ENCODE results near the gene COX18.

Gene COX18
- 19.2 to 21.5 (median 20.9) reads per million in 3 donors for total RNA-seq

- H3K4me1 ChIP-seq (ENCODE audit: control insufficient read depth, insufficient read depth, low read length, poor library complexity, severe bottlenecking) = peaks cover 16% of the 10 kb centered on the region
- H3K36me3 ChIP-seq (ENCODE audit: control insufficient read depth, insufficient read depth, low read length) = no peaks in the 10 kb centered on the region
- DNase-seq = peak; percentile 90 to 95 (median 94)
- H3K27ac ChIP-seq (ENCODE audit: insufficient read depth, low read length, poor library complexity, severe bottlenecking) = peak within 1 kb of the TSS; percentile 97
- H3K4me3 ChIP-seq (ENCODE audit: insufficient read depth, low read depth, low read length, poor library complexity, severe bottlenecking) = peak within 1 kb of the TSS; percentile 62
- H3K9me3 ChIP-seq (ENCODE audit: control insufficient read depth, low read length) = no peaks in the 10 kb centered on the region
- H3K27me3 ChIP-seq (replicated peaks; ENCODE audit: control insufficient read depth, insufficient read depth, low read length, poor library complexity, severe bottlenecking) = no peaks in the 10 kb centered on the region
Observed at GRCh38 chr4:73069338-73070073, at the start of gene COX18. TSS of gene COX18 (minus strand) at chr4:73069716. CDS start at chr4:73069649, 67 bp downstream.

GRCh38 chr4:73109493-73109892, 40.0 kb upstream of the COX18 start:
- Histone ChIP-seq H3K27me3 (replicated peaks; ENCODE audit: control insufficient read depth, insufficient read depth, low read length, poor library complexity, severe bottlenecking) (no peaks in the 10 kb centered on the region), H3K4me3 (ENCODE audit: insufficient read depth, low read depth, low read length, poor library complexity, severe bottlenecking) (no peak overlapping the region), H3K4me1 (ENCODE audit: control insufficient read depth, insufficient read depth, low read length, poor library complexity, severe bottlenecking) (no peaks in the 10 kb centered on the region), H3K36me3 (ENCODE audit: control insufficient read depth, insufficient read depth, low read length) (peaks cover 37% of the 10 kb centered on the region), H3K9me3 (ENCODE audit: control insufficient read depth, low read length) (no peaks in the 10 kb centered on the region), H3K27ac (ENCODE audit: insufficient read depth, low read length, poor library complexity, severe bottlenecking) (no peak overlapping the region)
- DNase-seq = no peak

GRCh38 chr4:73104695-73105094, 35.2 kb upstream of the COX18 start:
- Histone ChIP-seq H3K36me3 (ENCODE audit: control insufficient read depth, insufficient read depth, low read length) (peaks cover 21% of the 10 kb centered on the region), H3K27ac (ENCODE audit: insufficient read depth, low read length, poor library complexity, severe bottlenecking) (no peak overlapping the region), H3K9me3 (ENCODE audit: control insufficient read depth, low read length) (no peaks in the 10 kb centered on the region), H3K27me3 (replicated peaks; ENCODE audit: control insufficient read depth, insufficient read depth, low read length, poor library complexity, severe bottlenecking) (no peaks in the 10 kb centered on the region), H3K4me1 (ENCODE audit: control insufficient read depth, insufficient read depth, low read length, poor library complexity, severe bottlenecking) (no peaks in the 10 kb centered on the region), H3K4me3 (ENCODE audit: insufficient read depth, low read depth, low read length, poor library complexity, severe bottlenecking) (no peak overlapping the region)
- no peak for DNase-seq

- H3K36me3 ChIP-seq (ENCODE audit: control insufficient read depth, insufficient read depth, low read length) = peaks cover 23% of the 10 kb centered on the region
- no peak for DNase-seq
- H3K27ac ChIP-seq (ENCODE audit: insufficient read depth, low read length, poor library complexity, severe bottlenecking) = no peak overlapping the region
Observed at GRCh38 chr4:73103799-73104503, 34.4 kb upstream of the COX18 start.

GRCh38 chr4:73099143-73099542, 29.6 kb upstream of the COX18 start:
- Histone ChIP-seq H3K4me1 (ENCODE audit: control insufficient read depth, insufficient read depth, low read length, poor library complexity, severe bottlenecking) (no peaks in the 10 kb centered on the region), H3K9me3 (ENCODE audit: control insufficient read depth, low read length) (no peaks in the 10 kb centered on the region), H3K36me3 (ENCODE audit: control insufficient read depth, insufficient read depth, low read length) (peaks cover 48% of the 10 kb centered on the region), H3K27ac (ENCODE audit: insufficient read depth, low read length, poor library complexity, severe bottlenecking) (no peak overlapping the region), H3K4me3 (ENCODE audit: insufficient read depth, low read depth, low read length, poor library complexity, severe bottlenecking) (no peak overlapping the region), H3K27me3 (replicated peaks; ENCODE audit: control insufficient read depth, insufficient read depth, low read length, poor library complexity, severe bottlenecking) (no peaks in the 10 kb centered on the region)
- DNase-seq = no peak

More at GRCh38 chr4:73103799-73104503, 34.4 kb upstream of the COX18 start:
- no peaks in the 10 kb centered on the region for H3K27me3 ChIP-seq (replicated peaks; ENCODE audit: control insufficient read depth, insufficient read depth, low read length, poor library complexity, severe bottlenecking)
- no peaks in the 10 kb centered on the region for H3K4me1 ChIP-seq (ENCODE audit: control insufficient read depth, insufficient read depth, low read length, poor library complexity, severe bottlenecking)
- H3K9me3 ChIP-seq (ENCODE audit: control insufficient read depth, low read length) = no peaks in the 10 kb centered on the region
- no peak overlapping the region for H3K4me3 ChIP-seq (ENCODE audit: insufficient read depth, low read depth, low read length, poor library complexity, severe bottlenecking)

- DNase-seq = no peak
- Histone ChIP-seq H3K27me3 (replicated peaks; ENCODE audit: control insufficient read depth, insufficient read depth, low read length, poor library complexity, severe bottlenecking) (no peaks in the 10 kb centered on the region), H3K4me1 (ENCODE audit: control insufficient read depth, insufficient read depth, low read length, poor library complexity, severe bottlenecking) (no peaks in the 10 kb centered on the region), H3K36me3 (ENCODE audit: control insufficient read depth, insufficient read depth, low read length) (peaks cover 48% of the 10 kb centered on the region), H3K9me3 (ENCODE audit: control insufficient read depth, low read length) (no peaks in the 10 kb centered on the region), H3K4me3 (ENCODE audit: insufficient read depth, low read depth, low read length, poor library complexity, severe bottlenecking) (no peak overlapping the region), H3K27ac (ENCODE audit: insufficient read depth, low read length, poor library complexity, severe bottlenecking) (no peak overlapping the region)
Observed at GRCh38 chr4:73098713-73099112, 29.2 kb upstream of the COX18 start.

DNA sequence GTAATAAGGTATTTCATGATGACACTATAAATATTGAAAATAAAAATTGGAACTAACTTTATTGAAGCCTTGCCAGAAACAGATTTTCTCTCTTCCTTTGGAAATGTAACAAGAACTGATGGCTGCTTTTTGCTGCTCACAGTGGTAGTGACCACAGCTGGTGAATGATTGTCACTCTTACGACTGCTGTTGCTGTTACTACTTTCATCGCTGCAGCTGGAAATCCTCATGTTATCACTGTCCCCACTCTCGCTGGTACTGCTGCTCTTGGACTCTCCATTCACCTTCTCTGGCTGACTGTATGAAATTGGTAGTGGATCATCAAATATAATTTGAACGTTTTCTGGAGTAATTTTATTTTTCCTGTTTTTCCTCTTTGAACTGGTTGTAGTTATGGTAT, 28.5 kb upstream of the COX18 start:
- Histone ChIP-seq H3K27me3 (replicated peaks; ENCODE audit: control insufficient read depth, insufficient read depth, low read length, poor library complexity, severe bottlenecking) (no peaks in the 10 kb centered on the region), H3K4me1 (ENCODE audit: control insufficient read depth, insufficient read depth, low read length, poor library complexity, severe bottlenecking) (no peaks in the 10 kb centered on the region), H3K36me3 (ENCODE audit: control insufficient read depth, insufficient read depth, low read length) (peaks cover 52% of the 10 kb centered on the region), H3K4me3 (ENCODE audit: insufficient read depth, low read depth, low read length, poor library complexity, severe bottlenecking) (no peak overlapping the region), H3K9me3 (ENCODE audit: control insufficient read depth, low read length) (no peaks in the 10 kb centered on the region), H3K27ac (ENCODE audit: insufficient read depth, low read length, poor library complexity, severe bottlenecking) (no peak overlapping the region)
- DNase-seq = no peak

GRCh38 chr4:73092868-73093267, 23.4 kb upstream of the COX18 start:
- no peak for DNase-seq
- Histone ChIP-seq H3K27ac (ENCODE audit: insufficient read depth, low read length, poor library complexity, severe bottlenecking) (no peak overlapping the region), H3K36me3 (ENCODE audit: control insufficient read depth, insufficient read depth, low read length) (peaks cover 47% of the 10 kb centered on the region), H3K4me3 (ENCODE audit: insufficient read depth, low read depth, low read length, poor library complexity, severe bottlenecking) (no peak overlapping the region), H3K27me3 (replicated peaks; ENCODE audit: control insufficient read depth, insufficient read depth, low read length, poor library complexity, severe bottlenecking) (no peaks in the 10 kb centered on the region), H3K4me1 (ENCODE audit: control insufficient read depth, insufficient read depth, low read length, poor library complexity, severe bottlenecking) (no peaks in the 10 kb centered on the region), H3K9me3 (ENCODE audit: control insufficient read depth, low read length) (no peaks in the 10 kb centered on the region)

DNA sequence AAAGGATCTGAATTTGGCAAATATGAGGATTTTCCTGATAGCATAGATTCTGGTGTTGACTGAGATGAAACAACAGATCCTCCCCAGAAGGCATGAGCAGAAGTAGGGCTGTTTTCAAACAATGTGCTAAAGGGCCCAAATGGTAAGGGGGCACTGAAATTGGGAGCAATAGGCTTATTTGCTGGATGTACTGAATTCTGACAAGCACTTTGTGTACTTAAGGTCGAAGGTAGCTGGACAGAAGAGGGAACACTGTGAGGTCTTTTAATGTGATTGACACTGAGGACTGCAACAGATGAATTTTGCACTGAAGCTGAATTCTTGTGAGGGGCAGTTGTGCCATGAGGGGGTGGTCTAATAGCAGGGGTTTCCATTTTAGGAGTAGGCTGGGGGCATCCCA, 21.2 kb upstream of the COX18 start:
- no peaks in the 10 kb centered on the region for H3K27me3 ChIP-seq (replicated peaks; ENCODE audit: control insufficient read depth, insufficient read depth, low read length, poor library complexity, severe bottlenecking)
- H3K4me1 ChIP-seq (ENCODE audit: control insufficient read depth, insufficient read depth, low read length, poor library complexity, severe bottlenecking) = no peaks in the 10 kb centered on the region
- no peak overlapping the region for H3K27ac ChIP-seq (ENCODE audit: insufficient read depth, low read length, poor library complexity, severe bottlenecking)
- peaks cover 34% of the 10 kb centered on the region for H3K36me3 ChIP-seq (ENCODE audit: control insufficient read depth, insufficient read depth, low read length)
- no peak for DNase-seq
- H3K9me3 ChIP-seq (ENCODE audit: control insufficient read depth, low read length) = no peaks in the 10 kb centered on the region
- no peak overlapping the region for H3K4me3 ChIP-seq (ENCODE audit: insufficient read depth, low read depth, low read length, poor library complexity, severe bottlenecking)

GRCh38 chr4:73087871-73088270, 18.4 kb upstream of the COX18 start:
- Histone ChIP-seq H3K27ac (ENCODE audit: insufficient read depth, low read length, poor library complexity, severe bottlenecking) (no peak overlapping the region), H3K4me3 (ENCODE audit: insufficient read depth, low read depth, low read length, poor library complexity, severe bottlenecking) (no peak overlapping the region), H3K36me3 (ENCODE audit: control insufficient read depth, insufficient read depth, low read length) (peaks cover 24% of the 10 kb centered on the region)

More at GRCh38 chr4:73087871-73088270, 18.4 kb upstream of the COX18 start:
- no peaks in the 10 kb centered on the region for H3K27me3 ChIP-seq (replicated peaks; ENCODE audit: control insufficient read depth, insufficient read depth, low read length, poor library complexity, severe bottlenecking)
- no peak for DNase-seq
- H3K9me3 ChIP-seq (ENCODE audit: control insufficient read depth, low read length) = no peaks in the 10 kb centered on the region
- H3K4me1 ChIP-seq (ENCODE audit: control insufficient read depth, insufficient read depth, low read length, poor library complexity, severe bottlenecking) = no peaks in the 10 kb centered on the region

Measured in effector memory CD4-positive, alpha-beta T cell (primary cell).